PC-3 (cell line): ENCODE data around the gene KYNU. TPM values are rescaled to one million over a fixed set of nuclear protein-coding genes. Genes with fewer than 3 reads are reported as not detected.

ENCODE experiments used
- ATAC-seq: fragments of 200-7000 bp; cut with Tn5 transposase; 2 replicates; pipeline ENCODE4 v1.9.1; 2020; ENCODE audit warnings: mild to moderate bottlenecking, moderate library complexity
- BruUV-seq: library from RNA; stranded (reverse); fragments of 400-500 nt; replicated peaks from 2 replicates; lab custom pipeline; 2021; lab: Mats Ljungman, UMichigan
- CTCF ChIA-PET: fragments of 300-600 bp; sonication (Branson Sonifier 250); formaldehyde crosslinking; loops from one replicate; lab custom pipeline; 2022; ENCODE audit warnings: antibody characterized with exemption; lab: Charles Lee
- POLR2A ChIA-PET: fragments of 300-600 bp; sonication (Branson Sonifier 250); formaldehyde crosslinking; loops from one replicate; lab custom pipeline; 2022; ENCODE audit warnings: antibody characterized with exemption; ENCODE audit not compliant: unreplicated experiment; lab: Charles Lee
- DNase-seq: peaks from one replicate; pipeline ENCODE4 v3.0.0-alpha.2; 2015
- H2AFZ ChIP-seq: fragments of 300-600 bp; sonication (generic); 2 replicates; pipeline ENCODE4 v1.6.0; 2016; ENCODE audit warnings: antibody characterized with exemption, low read length
- H3F3A ChIP-seq: fragments of 300-600 bp; sonication (generic); one replicate; pipeline ENCODE4 v1.6.0; 2017; ENCODE audit warnings: antibody characterized with exemption, low read length, control low read depth, mild to moderate bottlenecking; ENCODE audit not compliant: unreplicated experiment
- H3K27ac ChIP-seq: fragments of 300-600 bp; sonication (generic); 2 replicates; pipeline ENCODE4 v1.5.1; 2016; ENCODE audit warnings: mild to moderate bottlenecking, low read length
- H3K27me3 ChIP-seq: fragments of 300-600 bp; sonication (generic); 2 replicates; pipeline ENCODE4 v1.6.1; 2016; ENCODE audit warnings: low read length, mixed read lengths
- H3K36me3 ChIP-seq: fragments of 300-600 bp; sonication (generic); 2 replicates; pipeline ENCODE4 v1.6.1; 2016; ENCODE audit warnings: low read depth, mixed run types, low read length, mixed read lengths
- H3K4me1 ChIP-seq: fragments of 300-600 bp; sonication (generic); 2 replicates; pipeline ENCODE4 v1.5.1; 2016; ENCODE audit warnings: low read length; ENCODE audit not compliant: insufficient read depth
- H3K4me2 ChIP-seq: fragments of 300-600 bp; sonication (generic); 2 replicates; pipeline ENCODE4 v1.6.0; 2016; ENCODE audit warnings: low read length
- H3K4me3 ChIP-seq: fragments of 300-600 bp; sonication (generic); 2 replicates; pipeline ENCODE4 v1.5.1; 2016; ENCODE audit warnings: mild to moderate bottlenecking, low read length, mixed read lengths
- H3K79me2 ChIP-seq: fragments of 300-600 bp; sonication (generic); 2 replicates; pipeline ENCODE4 v1.6.1; 2017; ENCODE audit warnings: low read length, mixed read lengths
- H3K9ac ChIP-seq: fragments of 300-600 bp; sonication (generic); 2 replicates; pipeline ENCODE4 v1.6.0; 2016; ENCODE audit warnings: mild to moderate bottlenecking, low read length
- H3K9me2 ChIP-seq: fragments of 300-600 bp; sonication (generic); replicated peaks from 2 replicates; pipeline ENCODE4 v1.6.1; 2016; ENCODE audit warnings: mixed run types, low read length, mixed read lengths
- H3K9me3 ChIP-seq: fragments of 300-600 bp; sonication (generic); 2 replicates; pipeline ENCODE4 v1.6.1; 2016; ENCODE audit warnings: low read length, mixed read lengths
- H4K20me1 ChIP-seq: fragments of 300-600 bp; sonication (generic); 2 replicates; pipeline ENCODE4 v1.6.1; 2016; ENCODE audit warnings: low read length, mixed read lengths
- CTCF ChIP-seq: fragments of 300-600 bp; sonication (generic); conservative IDR thresholded peaks from 2 replicates; pipeline ENCODE4 v1.5.1; 2017; ENCODE audit warnings: antibody characterized with exemption, low read depth, mild to moderate bottlenecking, low read length
- EZH2 ChIP-seq: fragments of 300-600 bp; sonication (generic); IDR thresholded peaks from one replicate; pipeline ENCODE4 v1.6.1; 2017; ENCODE audit warnings: antibody characterized with exemption, mild to moderate bottlenecking, low read length; ENCODE audit not compliant: unreplicated experiment
- EZH2phosphoT487 ChIP-seq: fragments of 300-600 bp; sonication (generic); IDR thresholded peaks from 2 replicates; pipeline ENCODE4 v1.6.1; 2018; ENCODE audit warnings: mild to moderate bottlenecking, antibody characterized with exemption, low read length, borderline replicate concordance
- intact Hi-C: fragments of 100-400 bp; cut with micrococcal nuclease; formaldehyde crosslinking; loops from 2 replicates; pipeline ENCODE4 v1.9.0; 2023
- total RNA-seq: library from RNA; depleted of rRNA; stranded (reverse); fragments of >200 nt; gene quantifications from 2 replicates; pipeline ENCODE4 v1.2.3, GENCODE V29; 2014

KYNU gene
- total RNA-seq, 1 experiment from 2014 or later: 2.3 TPM

- CTCF ChIA-PET: interaction anchor here (1.0 kb wide), 1 partner anchor 96 kb away, joined by 4 read pairs; no protein-coding TSS in a partner anchor
- Histone ChIP-seq H3K27me3 (no peaks in the 10 kb centered on the region), H3K4me1 (peaks cover 61% of the 10 kb centered on the region), H3K4me3 (no peak overlapping the region), H3K9ac (no peak overlapping the region), H2AFZ (no peak overlapping the region), H4K20me1 (no peaks in the 10 kb centered on the region), H3K36me3 (no peaks in the 10 kb centered on the region), H3K4me2 (no peak overlapping the region), H3K79me2 (no peaks in the 10 kb centered on the region), H3K9me3 (no peaks in the 10 kb centered on the region), H3K27ac (no peak overlapping the region), H3F3A (no peaks in the 10 kb centered on the region), H3K9me2 (no peaks in the 10 kb centered on the region)
- POLR2A ChIA-PET: no interaction called here
- no TSS peak for BruUV-seq
- TF ChIP-seq EZH2phosphoT487 (no peak), EZH2 (no peak)
- ATAC-seq (no peak), DNase-seq (no peak)
- intact Hi-C loops: no loop called here
Measured at GRCh38 chr2:142878031-142878678, 691 bp downstream of the KYNU start.

- H3K9me3 ChIP-seq: no peaks in the 10 kb centered on the region
- ChIA-PET POLR2A (no interaction called here), CTCF (no interaction called here)
- no peaks in the 10 kb centered on the region for H3K36me3 ChIP-seq
- no peak overlapping the region for H2AFZ ChIP-seq
- H3K27ac ChIP-seq: no peak overlapping the region
- no peak overlapping the region for H3K9ac ChIP-seq
- TF ChIP-seq EZH2 (no peak), EZH2phosphoT487 (no peak), CTCF (no peak)
- no peaks in the 10 kb centered on the region for H3K79me2 ChIP-seq
- no peaks in the 10 kb centered on the region for H3K27me3 ChIP-seq
- ATAC-seq (no peak), DNase-seq (no peak)
- H3K9me2 ChIP-seq: no peaks in the 10 kb centered on the region
- H3K4me3 ChIP-seq: no peak overlapping the region
- intact Hi-C loops: no loop called here
- peaks cover 52% of the 10 kb centered on the region for H3K4me1 ChIP-seq
- H4K20me1 ChIP-seq: no peaks in the 10 kb centered on the region
- no peaks in the 10 kb centered on the region for H3F3A ChIP-seq
- H3K4me2 ChIP-seq: no peak overlapping the region
- BruUV-seq: no TSS peak
Measured at GRCh38 chr2:142879151-142879550, 1.7 kb downstream of the KYNU start.

- Histone ChIP-seq H3K79me2 (no peaks in the 10 kb centered on the region), H3K4me1 (peaks cover 43% of the 10 kb centered on the region), H3K9me2 (no peaks in the 10 kb centered on the region), H3K4me2 (peak overlapping the region; percentile 33), H3K27me3 (no peaks in the 10 kb centered on the region), H3F3A (no peaks in the 10 kb centered on the region), H3K9me3 (no peaks in the 10 kb centered on the region), H2AFZ (no peak overlapping the region), H3K4me3 (no peak overlapping the region), H3K27ac (peak overlapping the region; percentile 74), H4K20me1 (no peaks in the 10 kb centered on the region), H3K9ac (no peak overlapping the region), H3K36me3 (no peaks in the 10 kb centered on the region)
- DNase-seq (peak; percentile 77), ATAC-seq (peak; percentile 81)
- TF ChIP-seq EZH2phosphoT487: no peak
- no peak for TF ChIP-seq CTCF
- TF ChIP-seq EZH2: no peak
- intact Hi-C loops: loop anchor here (1.0 kb wide), 2 partner anchors 60 to 100 kb away; no protein-coding TSS in a partner anchor
- no TSS peak for BruUV-seq
- CTCF ChIA-PET: no interaction called here
- POLR2A ChIA-PET: no interaction called here
Measured at GRCh38 chr2:142880279-142880678, 2.8 kb downstream of the KYNU start.
